ENCODE data around the gene RNASE7.

DNA sequence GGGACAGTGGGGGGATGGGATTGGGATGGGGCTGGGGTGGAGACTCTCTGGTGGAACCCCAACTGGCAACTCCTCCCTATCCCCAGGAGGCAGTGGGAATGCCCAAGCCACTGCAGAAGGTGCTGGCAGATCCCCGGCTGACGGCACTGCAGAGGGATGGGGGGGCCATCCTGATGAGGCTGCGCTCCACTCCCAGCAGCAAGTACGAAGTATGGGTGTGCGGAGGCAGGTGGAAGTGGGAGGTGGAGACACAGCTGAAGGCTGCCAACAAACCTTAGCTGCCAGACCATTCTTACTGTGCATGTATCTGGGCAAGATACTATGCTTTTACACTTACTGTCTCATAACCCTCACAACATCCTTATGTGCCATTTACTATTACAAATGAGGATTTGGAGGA is 36.1 kb downstream of the RNASE7 start:
- TF ChIP-seq, protein P1, sequence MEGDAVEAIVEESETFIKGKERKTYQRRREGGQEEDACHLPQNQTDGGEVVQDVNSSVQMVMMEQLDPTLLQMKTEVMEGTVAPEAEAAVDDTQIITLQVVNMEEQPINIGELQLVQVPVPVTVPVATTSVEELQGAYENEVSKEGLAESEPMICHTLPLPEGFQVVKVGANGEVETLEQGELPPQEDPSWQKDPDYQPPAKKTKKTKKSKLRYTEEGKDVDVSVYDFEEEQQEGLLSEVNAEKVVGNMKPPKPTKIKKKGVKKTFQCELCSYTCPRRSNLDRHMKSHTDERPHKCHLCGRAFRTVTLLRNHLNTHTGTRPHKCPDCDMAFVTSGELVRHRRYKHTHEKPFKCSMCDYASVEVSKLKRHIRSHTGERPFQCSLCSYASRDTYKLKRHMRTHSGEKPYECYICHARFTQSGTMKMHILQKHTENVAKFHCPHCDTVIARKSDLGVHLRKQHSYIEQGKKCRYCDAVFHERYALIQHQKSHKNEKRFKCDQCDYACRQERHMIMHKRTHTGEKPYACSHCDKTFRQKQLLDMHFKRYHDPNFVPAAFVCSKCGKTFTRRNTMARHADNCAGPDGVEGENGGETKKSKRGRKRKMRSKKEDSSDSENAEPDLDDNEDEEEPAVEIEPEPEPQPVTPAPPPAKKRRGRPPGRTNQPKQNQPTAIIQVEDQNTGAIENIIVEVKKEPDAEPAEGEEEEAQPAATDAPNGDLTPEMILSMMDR (IDR thresholded peaks at IDR 0.05) = no peak
- TF ChIP-seq POLR2A (IDR thresholded peaks at IDR 0.05) = no peak

Measured in body of pancreas (tissue), 4 donors.